ENCODE results near the gene THSD4. TPM values are rescaled to one million over a fixed set of nuclear protein-coding genes. Genes with fewer than 3 reads are reported as not detected.

THSD4 gene
- total and polyA plus RNA-seq, 2 donors, result 23.9 to 75.1 TPM

GRCh38 chr15:71473751-71474150 lies 358.5 kb downstream of the THSD4 start:
- DNase-seq (ENCODE audit: extremely low spot score), result no peak
- Histone ChIP-seq H3K4me3 (ENCODE audit: low read depth, low read length) (no peak overlapping the region), H3K36me3 (ENCODE audit: insufficient read depth) (no peaks in the 10 kb centered on the region), H3K27ac (ENCODE audit: low read depth) (no peak overlapping the region), H3K4me1 (ENCODE audit: insufficient read depth) (no peaks in the 10 kb centered on the region)
- 82% methylated on average over 3 of the region's 3 CpGs for WGBS

DNA sequence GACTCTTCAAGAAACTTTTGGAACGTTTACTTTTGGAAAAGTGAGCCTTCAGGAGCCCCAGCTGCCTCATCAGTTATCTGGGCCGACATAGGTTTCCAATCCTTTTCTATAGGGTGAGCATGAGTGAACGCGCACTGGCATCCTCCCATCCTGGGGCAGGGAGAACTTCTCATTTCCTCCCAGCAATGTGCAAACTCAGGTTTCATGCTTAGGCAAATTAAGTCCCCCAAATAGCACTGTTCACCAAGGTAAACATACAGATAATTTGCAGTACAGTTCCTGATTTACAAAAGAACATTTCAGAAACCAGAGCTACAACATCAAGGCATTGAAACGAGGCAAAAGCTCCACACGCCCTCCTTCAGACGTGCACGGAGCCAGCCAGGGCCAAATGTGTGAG lies 361.6 kb downstream of the THSD4 start:
- WGBS, result 77% methylated on average over 8 of the region's 8 CpGs
- H3K27ac ChIP-seq (ENCODE audit: low read depth), result no peak overlapping the region
- H3K4me1 ChIP-seq (ENCODE audit: insufficient read depth), result no peaks in the 10 kb centered on the region
- H3K36me3 ChIP-seq (ENCODE audit: insufficient read depth), result no peaks in the 10 kb centered on the region
- no peak for DNase-seq (ENCODE audit: extremely low spot score)
- no peak overlapping the region for H3K4me3 ChIP-seq (ENCODE audit: low read depth, low read length)

DNA sequence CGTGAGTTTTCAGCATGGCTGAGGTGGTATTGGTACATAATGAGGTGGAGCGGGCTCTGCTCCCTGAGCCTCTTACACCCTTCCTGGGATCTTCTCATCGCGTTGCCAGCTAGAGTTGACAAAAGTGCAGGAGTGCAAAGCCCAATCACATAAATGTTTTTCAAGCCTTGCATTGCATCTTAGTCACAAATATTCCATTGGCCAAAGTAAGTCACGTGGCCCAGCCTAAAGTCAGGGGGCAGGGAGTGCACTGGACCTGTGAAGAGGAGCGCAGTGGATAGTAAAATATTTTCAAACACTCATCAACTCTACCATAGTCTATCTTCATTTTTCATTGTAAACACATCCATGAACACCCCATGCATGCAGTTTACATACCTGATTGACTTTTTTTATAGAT lies 365.3 kb downstream of the THSD4 start:
- Histone ChIP-seq H3K4me1 (ENCODE audit: insufficient read depth) (no peaks in the 10 kb centered on the region), H3K36me3 (ENCODE audit: insufficient read depth) (no peaks in the 10 kb centered on the region), H3K4me3 (ENCODE audit: low read depth, low read length) (no peak overlapping the region), H3K27ac (ENCODE audit: low read depth) (no peak overlapping the region)
- no peak for DNase-seq (ENCODE audit: extremely low spot score)
- WGBS, result 84% methylated on average over 6 of the region's 6 CpGs

DNA sequence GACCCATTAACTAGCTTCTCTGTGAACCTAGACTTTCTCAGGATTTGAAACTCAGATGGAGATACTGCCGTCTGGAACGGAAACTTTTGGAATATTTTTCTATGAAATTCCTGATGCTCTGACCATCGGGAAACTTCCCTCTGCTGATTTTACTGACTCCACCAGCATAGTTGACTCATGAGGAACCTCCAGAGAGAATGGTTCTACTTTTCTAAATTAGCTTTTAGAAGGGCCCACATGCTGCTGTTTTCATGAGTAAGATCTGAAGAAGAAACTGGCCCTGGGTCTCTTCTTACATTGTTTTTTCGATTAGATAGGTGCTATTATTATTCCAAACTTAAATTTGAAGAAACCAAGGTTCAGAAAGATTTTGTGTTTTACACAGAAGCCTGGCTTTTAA lies 368.8 kb downstream of the THSD4 start:
- 91% methylated on average over 4 of the region's 4 CpGs for WGBS
- Histone ChIP-seq H3K27ac (ENCODE audit: low read depth) (no peak overlapping the region), H3K4me3 (ENCODE audit: low read depth, low read length) (no peak overlapping the region), H3K4me1 (ENCODE audit: insufficient read depth) (no peaks in the 10 kb centered on the region), H3K36me3 (ENCODE audit: insufficient read depth) (no peaks in the 10 kb centered on the region)
- DNase-seq (ENCODE audit: extremely low spot score), result no peak

DNA sequence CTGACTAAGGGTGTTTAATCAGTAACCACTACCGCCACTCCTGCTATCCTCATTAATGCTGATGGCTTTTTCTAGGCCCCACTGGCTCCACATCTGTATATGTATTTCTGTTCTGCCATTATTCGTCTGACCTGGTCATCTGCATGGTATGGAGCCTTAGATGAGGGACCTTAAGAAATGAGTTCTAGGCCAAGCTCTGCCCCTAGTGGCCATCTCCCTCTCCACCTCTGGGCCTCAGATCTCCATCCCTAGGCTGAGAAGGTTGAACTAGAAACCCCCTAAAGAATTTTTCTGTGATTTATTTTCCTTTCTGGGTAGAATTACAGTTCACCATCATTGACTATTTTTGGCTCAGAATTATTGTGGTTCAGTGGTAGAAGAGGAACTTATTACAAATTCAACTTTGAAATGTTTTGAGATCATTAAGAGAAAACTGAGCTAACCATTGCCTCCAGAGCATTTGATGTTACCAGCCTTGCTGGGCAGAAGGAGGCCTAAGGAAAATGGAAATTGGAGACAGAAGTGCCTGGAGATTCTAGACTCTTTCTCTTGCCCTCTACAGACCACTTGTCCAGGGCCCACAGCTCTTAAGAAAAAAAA lies 369.9 kb downstream of the THSD4 start:
- no peak overlapping the region for H3K4me3 ChIP-seq (ENCODE audit: low read depth, low read length)
- no peak overlapping the region for H3K27ac ChIP-seq (ENCODE audit: low read depth)
- 98% methylated on average over 2 of the region's 2 CpGs for WGBS
- H3K4me1 ChIP-seq (ENCODE audit: insufficient read depth), result no peaks in the 10 kb centered on the region
- no peaks in the 10 kb centered on the region for H3K36me3 ChIP-seq (ENCODE audit: insufficient read depth)
- DNase-seq (ENCODE audit: extremely low spot score), result no peak

- no peaks in the 10 kb centered on the region for H3K36me3 ChIP-seq (ENCODE audit: insufficient read depth)
- no peaks in the 10 kb centered on the region for H3K4me1 ChIP-seq (ENCODE audit: insufficient read depth)
- DNase-seq (ENCODE audit: extremely low spot score), result no peak
- H3K4me3 ChIP-seq (ENCODE audit: low read depth, low read length), result no peak overlapping the region
- 94% methylated on average over 3 of the region's 3 CpGs for WGBS
- no peak overlapping the region for H3K27ac ChIP-seq (ENCODE audit: low read depth)
Measured at GRCh38 chr15:71489570-71489969, 374.3 kb downstream of the THSD4 start.

DNA sequence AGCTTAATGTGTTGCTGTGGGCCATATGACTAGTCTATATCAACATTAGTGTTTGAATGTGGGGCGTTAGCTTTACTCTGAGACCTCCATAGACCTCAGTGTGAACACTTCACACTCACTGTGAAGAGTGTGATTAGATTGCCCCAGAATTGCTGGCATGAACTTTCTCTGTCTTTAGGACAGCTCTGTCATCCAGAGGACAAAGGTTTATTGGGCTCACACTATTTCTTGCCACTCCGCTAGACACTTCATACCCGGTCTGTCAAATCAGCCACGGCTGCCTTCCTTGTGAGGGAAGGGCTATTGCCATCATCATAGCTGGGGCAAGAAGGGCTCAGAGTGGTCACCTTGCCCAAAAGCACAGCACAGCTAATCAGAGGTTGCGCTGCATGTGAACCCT lies 378.3 kb downstream of the THSD4 start:
- 92% methylated on average over 5 of the region's 5 CpGs for WGBS
- Histone ChIP-seq H3K36me3 (ENCODE audit: insufficient read depth) (no peaks in the 10 kb centered on the region), H3K4me3 (ENCODE audit: low read depth, low read length) (no peak overlapping the region), H3K27ac (ENCODE audit: low read depth) (no peak overlapping the region), H3K4me1 (ENCODE audit: insufficient read depth) (no peaks in the 10 kb centered on the region)
- DNase-seq (ENCODE audit: extremely low spot score), result no peak

GRCh38 chr15:71494563-71495397 lies 379.5 kb downstream of the THSD4 start:
- no peak overlapping the region for H3K27ac ChIP-seq (ENCODE audit: low read depth)
- no peak overlapping the region for H3K4me3 ChIP-seq (ENCODE audit: low read depth, low read length)
- no peaks in the 10 kb centered on the region for H3K4me1 ChIP-seq (ENCODE audit: insufficient read depth)
- WGBS, result 65% methylated on average over 9 of the region's 9 CpGs
- no peak for DNase-seq (ENCODE audit: extremely low spot score)
- no peaks in the 10 kb centered on the region for H3K36me3 ChIP-seq (ENCODE audit: insufficient read depth)

GRCh38 chr15:71495398-71495780 lies 380.1 kb downstream of the THSD4 start:
- Histone ChIP-seq H3K4me3 (ENCODE audit: low read depth, low read length) (no peak overlapping the region), H3K27ac (ENCODE audit: low read depth) (no peak overlapping the region), H3K4me1 (ENCODE audit: insufficient read depth) (no peaks in the 10 kb centered on the region), H3K36me3 (ENCODE audit: insufficient read depth) (no peaks in the 10 kb centered on the region)
- DNase-seq (ENCODE audit: extremely low spot score), result no peak
- 64% methylated on average over 3 of the region's 3 CpGs for WGBS

DNA sequence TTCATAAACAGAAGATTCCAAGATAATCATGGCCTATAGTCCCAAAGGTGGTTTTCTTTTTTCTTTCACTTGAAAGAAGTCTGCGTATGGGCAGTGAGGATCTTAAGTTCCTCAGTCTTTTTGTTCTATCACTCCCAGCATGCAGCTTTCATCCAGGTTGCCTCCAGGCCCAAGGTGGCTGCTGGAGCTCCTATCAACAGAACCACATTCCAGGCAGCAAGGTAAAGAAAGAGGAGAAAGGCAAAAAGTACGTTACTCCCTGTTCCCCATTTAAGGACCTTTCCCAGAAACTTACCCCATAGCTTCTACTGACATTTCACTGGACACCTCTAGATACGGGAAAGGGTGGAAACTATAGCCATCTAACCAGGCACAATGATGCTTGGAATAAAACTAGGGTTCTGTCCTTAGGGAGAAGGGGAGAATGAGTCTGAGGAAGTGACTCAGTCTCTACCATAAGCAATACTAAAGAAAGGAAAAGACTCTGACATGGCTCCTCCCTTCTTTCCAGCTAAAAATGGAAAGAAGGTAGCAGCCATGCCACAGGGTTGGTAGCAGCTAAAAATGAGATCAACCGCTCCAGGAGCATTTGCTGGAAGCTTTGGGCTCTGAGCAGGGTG lies 381.2 kb downstream of the THSD4 start:
- no peak overlapping the region for H3K4me3 ChIP-seq (ENCODE audit: low read depth, low read length)
- 67% methylated on average over 4 of the region's 4 CpGs for WGBS
- no peaks in the 10 kb centered on the region for H3K4me1 ChIP-seq (ENCODE audit: insufficient read depth)
- no peak overlapping the region for H3K27ac ChIP-seq (ENCODE audit: low read depth)
- no peaks in the 10 kb centered on the region for H3K36me3 ChIP-seq (ENCODE audit: insufficient read depth)
- no peak for DNase-seq (ENCODE audit: extremely low spot score)

DNA sequence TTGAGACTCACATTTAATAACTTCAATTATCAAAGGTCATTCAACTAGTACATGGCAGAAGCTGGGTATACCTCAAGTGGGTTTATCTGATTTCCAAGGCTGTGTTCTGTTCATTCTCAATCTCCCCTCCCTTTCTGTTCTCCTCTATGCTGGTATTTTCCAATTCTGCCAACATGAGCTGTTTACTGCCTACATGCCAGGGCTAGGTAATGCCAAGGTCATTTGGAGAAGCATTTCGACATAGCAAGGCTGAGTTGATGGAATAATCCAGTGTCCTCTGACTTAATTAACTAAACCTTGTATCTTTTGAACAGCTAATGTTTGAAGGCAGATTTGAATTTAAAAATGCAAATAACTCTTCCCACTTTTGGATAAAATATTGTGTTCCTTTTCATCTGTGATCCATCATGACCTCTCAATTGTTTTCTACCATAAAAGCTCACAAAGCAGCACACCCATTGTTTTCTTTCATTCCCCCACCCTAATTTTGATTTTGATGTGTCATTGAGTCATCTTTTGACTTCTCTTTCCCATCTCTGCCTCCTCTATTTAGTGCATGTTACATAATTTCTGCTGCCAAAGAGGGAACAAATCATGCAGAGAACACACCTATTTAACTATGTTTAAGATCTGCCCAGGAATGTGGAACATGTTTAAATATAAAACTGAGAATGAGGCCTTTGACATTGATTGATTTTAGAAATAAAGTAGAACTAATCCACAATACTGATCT lies 386.2 kb downstream of the THSD4 start:
- Histone ChIP-seq H3K4me3 (ENCODE audit: low read depth, low read length) (no peak overlapping the region), H3K4me1 (ENCODE audit: insufficient read depth) (peaks cover 1% of the 10 kb centered on the region), H3K27ac (ENCODE audit: low read depth) (no peak overlapping the region), H3K36me3 (ENCODE audit: insufficient read depth) (no peaks in the 10 kb centered on the region)
- DNase-seq (ENCODE audit: extremely low spot score), result no peak
- WGBS, result 86% methylated on average over 1 of the region's 1 CpG

GRCh38 chr15:71502077-71502432 lies 386.8 kb downstream of the THSD4 start:
- DNase-seq (ENCODE audit: extremely low spot score), result no peak
- Histone ChIP-seq H3K27ac (ENCODE audit: low read depth) (no peak overlapping the region), H3K4me1 (ENCODE audit: insufficient read depth) (peaks cover 1% of the 10 kb centered on the region), H3K4me3 (ENCODE audit: low read depth, low read length) (no peak overlapping the region), H3K36me3 (ENCODE audit: insufficient read depth) (no peaks in the 10 kb centered on the region)
- WGBS, result 73% methylated on average over 1 of the region's 1 CpG

GRCh38 chr15:71505962-71506361 lies 390.7 kb downstream of the THSD4 start:
- H3K27ac ChIP-seq (ENCODE audit: low read depth), result no peak overlapping the region
- WGBS, result 66% methylated on average over 4 of the region's 4 CpGs
- peaks cover 1% of the 10 kb centered on the region for H3K4me1 ChIP-seq (ENCODE audit: insufficient read depth)
- H3K36me3 ChIP-seq (ENCODE audit: insufficient read depth), result no peaks in the 10 kb centered on the region
- no peak overlapping the region for H3K4me3 ChIP-seq (ENCODE audit: low read depth, low read length)
- DNase-seq (ENCODE audit: extremely low spot score), result no peak

- H3K36me3 ChIP-seq (ENCODE audit: insufficient read depth), result no peaks in the 10 kb centered on the region
- 72% methylated on average over 4 of the region's 4 CpGs for WGBS
- H3K4me3 ChIP-seq (ENCODE audit: low read depth, low read length), result no peak overlapping the region
- H3K4me1 ChIP-seq (ENCODE audit: insufficient read depth), result peaks cover 1% of the 10 kb centered on the region
- no peak for DNase-seq (ENCODE audit: extremely low spot score)
- no peak overlapping the region for H3K27ac ChIP-seq (ENCODE audit: low read depth)
Measured at GRCh38 chr15:71506946-71507345, 391.7 kb downstream of the THSD4 start.
